ENCODE results near the gene PRRC2B.
"Not testable (repeated sequence)": the region's sequence is repeated elsewhere in the genome, so short reads cannot be mapped to it uniquely, and the experiment has no call there.

Gene PRRC2B

DNA sequence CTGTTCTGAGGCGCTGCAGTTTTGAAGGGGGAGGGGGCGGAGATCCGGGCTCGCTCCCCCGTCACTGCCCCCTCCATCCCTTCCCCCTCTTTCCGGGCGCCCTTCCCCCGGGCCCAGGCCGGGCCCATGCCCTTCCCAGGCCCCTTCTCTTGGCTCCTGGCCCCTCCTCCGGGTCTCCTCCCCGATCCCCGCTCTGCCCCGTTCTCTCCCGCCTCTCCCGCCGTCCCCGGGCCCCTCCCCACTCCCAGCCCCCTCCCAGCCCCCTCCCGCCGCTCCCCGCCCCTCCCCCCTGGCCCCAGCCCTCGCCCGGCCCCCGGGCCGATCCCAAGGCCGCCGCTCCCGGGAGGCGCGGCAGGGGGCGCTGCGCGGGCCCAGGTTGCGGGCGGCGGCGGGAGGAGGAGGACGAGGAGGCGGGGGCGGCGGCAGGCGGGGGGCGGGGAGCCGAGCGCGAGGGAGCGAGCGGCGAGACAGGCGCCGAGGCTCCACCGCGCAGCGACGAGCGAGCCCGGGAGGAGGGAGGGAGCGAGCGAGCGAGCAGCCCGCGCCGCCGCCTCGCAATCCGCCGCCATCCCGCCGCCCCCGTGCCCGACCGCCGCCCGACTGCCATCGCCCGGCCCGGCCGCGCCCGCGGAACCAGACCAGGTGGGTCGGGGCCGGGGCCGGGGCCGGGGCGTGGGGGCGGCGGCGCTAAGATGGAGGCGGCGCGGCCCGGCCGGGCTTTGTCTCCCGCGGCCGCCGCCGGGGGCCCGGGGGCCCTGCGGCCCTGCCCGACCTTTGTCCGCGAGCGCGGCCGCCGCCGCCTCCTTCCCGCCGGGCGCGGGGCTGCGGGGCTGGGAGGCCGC is at the start of gene PRRC2B:
Gene PRRC2B (plus strand): TSS at position 465 of the 842 bp plus-strand sequence. CDS start 36,059 bp downstream, outside the sequence.
- peak; percentile 93 for DNase-seq (ENCODE audit: low spot score)

DNA sequence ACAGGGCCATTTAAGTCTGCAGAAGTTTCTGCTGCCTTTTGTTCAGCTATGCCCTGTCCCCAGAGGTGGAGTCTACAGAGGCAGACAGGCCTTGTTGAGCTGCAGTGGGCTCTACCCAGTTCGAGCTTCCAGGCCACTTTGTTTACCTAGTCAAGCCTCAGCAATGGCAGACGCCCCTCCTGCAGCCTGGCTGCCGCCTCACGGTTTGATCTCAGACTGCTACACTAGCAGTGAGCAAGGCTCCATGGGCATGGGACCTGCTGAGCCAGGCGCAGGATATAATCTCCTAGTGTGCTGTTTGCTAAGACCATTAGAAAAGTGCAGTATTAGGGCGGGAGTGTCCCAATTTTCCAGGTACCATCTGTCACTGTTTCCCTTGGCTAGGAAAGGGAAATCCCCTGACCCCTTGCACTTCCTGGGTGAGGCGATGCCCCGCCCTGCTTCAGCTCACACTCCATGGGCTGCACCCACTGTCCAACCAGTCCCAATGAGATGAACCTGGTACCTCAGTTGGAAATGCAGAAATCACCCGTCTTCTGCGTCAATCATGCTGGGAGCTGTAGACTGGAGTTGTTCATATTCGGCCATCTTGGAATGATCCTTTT is 48.9 kb upstream of the PRRC2B start:
- not testable (repeated sequence) for DNase-seq (ENCODE audit: low spot score)

DNA sequence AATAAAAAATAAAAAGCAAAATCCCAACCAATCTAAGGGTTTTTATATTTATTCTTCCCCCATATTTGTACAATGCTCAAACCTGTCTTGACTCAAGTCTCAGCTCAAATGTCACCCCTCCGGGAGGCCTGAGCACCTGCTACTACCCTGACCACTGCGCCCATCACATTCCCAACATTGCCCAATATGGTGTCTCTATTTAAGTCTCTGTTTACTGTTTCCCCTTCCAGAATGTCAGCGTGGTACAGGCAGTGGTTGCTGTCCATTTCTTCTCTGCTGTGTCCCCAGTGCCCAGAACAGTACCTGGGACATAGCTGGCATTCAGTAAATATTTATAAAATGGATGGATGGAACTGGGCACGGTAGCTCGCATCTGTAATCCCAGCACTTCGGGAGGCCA is 47.3 kb upstream of the PRRC2B start:
- no peak for DNase-seq (ENCODE audit: low spot score)

DNA sequence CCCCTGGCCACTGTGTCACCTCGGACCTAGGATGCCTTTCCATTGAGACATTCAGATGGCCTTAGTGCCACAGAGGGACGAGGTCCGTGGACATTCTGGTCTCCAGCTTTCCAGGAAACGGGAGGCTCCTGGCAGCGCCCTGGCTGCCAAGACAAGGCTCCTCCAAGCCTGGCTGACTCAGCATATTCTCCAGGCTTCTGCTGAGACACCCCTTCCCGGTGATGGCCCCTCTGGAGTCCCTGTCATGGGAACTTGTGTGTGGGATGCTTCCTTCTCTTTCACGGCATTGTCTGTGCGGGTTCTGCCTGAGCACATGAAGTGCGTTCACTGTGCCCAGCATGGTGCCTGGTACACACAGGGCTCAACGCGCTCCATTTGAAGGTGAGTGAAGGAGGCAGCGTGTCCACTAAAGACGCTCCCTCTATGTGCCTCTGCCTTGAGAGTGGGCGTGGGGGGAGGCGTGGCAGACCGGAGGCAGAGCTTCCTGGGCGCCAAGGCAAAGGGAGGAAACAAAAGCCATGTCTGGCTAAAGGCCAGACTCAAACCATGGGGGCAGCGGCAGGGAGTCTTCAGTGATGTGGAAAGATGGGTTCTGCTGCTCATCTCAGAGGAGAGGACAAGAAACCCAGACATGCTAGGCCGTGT is 46.4 kb upstream of the PRRC2B start:
- no peak for DNase-seq (ENCODE audit: low spot score)

GRCh38 chr9:131348631-131349521 is 45.0 kb upstream of the PRRC2B start:
- DNase-seq (ENCODE audit: low spot score): no peak

DNA sequence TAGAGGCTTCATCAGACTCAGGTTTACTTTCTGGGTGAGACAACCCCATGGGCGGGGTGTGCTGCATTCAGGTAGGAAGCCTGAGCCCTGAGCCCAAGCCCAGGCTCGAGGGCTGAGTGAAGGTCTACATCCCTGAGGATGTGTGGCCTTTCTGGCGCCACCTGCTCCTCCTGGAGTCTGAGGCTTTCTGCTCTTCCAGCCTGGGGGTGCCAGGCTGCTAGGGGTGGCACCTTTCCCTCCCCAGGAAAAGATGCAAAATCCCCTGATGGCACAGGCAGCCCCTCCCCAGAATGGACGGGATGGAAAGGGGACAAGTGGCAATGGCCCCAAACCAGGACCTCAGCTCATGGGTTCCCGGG is 44.4 kb upstream of the PRRC2B start:
- DNase-seq (ENCODE audit: low spot score): no peak

- DNase-seq (ENCODE audit: low spot score): peak; percentile 83
Measured at GRCh38 chr9:131349881-131350563, 43.9 kb upstream of the PRRC2B start.

GRCh38 chr9:131356479-131356878 is 37.4 kb upstream of the PRRC2B start:
- DNase-seq (ENCODE audit: low spot score): not testable (repeated sequence)

DNA sequence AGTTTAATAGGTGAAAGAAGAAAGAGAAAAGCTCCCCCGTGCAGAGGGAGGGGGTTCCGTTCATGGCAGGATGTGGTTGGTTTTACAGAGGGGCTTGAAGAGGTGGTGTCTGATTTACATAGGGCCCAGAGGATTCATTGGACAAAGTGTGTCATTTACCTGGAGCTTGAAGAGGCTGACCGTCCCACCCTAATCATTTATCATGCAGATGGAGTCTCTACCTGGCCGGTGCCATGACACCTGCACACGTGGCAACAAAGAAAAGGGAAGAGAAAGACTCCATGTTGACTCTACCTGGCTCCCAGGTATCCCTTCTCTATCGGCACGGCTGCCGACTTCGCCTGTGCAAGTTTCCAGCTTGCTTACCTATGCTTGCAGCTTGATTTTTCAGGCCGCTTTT is 35.3 kb upstream of the PRRC2B start:
- DNase-seq (ENCODE audit: low spot score): no peak

GRCh38 chr9:131361202-131361833 is 32.6 kb upstream of the PRRC2B start:
- DNase-seq (ENCODE audit: low spot score): no peak

DNA sequence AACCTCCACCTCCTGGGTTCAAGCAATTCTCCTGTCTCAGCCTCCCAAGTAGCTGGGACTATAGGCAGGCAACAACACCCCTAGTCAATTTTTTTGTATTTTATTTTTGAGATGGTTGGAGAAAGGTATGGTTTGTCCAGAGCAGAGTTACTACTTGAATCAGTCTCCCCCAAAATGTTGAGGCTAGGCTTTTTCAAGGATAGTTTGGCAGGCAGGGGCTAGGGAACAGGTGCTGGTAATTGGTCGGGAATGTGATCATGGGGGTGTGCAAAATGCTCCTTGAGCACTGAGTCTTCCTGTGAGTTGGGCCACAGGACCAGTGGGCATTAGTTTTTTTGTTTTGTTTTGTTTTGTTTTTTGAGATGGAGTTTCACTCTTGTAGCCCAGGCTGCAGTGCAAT is 28.3 kb upstream of the PRRC2B start:
- no peak for DNase-seq (ENCODE audit: low spot score)

GRCh38 chr9:131366761-131367401 is 27.0 kb upstream of the PRRC2B start:
- DNase-seq (ENCODE audit: low spot score): no peak

DNA sequence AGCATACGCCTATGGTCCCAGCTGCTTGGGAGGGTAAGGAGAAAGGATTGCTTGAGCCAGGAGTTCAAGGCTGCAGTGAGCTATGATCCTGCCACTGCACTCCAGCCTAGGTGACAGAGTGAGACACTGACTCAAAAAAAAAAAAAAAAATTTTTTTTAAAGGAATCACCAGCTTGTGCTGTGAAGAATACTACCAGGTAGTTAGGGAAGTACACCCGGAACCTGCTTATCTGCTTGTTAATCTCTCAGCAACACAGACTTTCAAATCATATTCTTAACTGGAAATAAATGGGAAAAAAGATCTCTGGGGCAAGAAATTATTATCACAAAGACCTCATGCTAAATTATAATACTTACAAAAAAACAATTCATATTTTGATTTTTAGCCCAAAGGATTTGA is 26.4 kb upstream of the PRRC2B start:
- no peak for DNase-seq (ENCODE audit: low spot score)

DNA sequence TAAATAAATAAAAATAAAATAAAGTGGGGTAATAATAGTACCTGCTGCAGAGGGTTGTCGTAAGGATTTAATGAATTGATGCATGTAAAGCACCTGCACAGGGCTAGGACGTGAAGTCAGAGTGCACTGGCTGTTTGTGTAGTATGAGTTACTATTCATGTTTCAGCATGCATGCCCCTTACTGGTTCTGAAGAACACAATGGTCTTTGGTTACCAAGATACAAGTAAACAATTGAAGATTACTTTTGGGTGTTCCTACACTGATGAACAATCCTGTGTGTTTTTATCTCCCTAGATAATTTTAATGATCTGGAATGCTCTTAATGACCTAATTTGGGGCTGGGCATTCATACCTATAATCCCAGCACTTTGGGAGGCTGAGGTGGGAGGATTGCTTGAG is 23.2 kb upstream of the PRRC2B start:
- DNase-seq (ENCODE audit: low spot score): no peak

GRCh38 chr9:131372599-131372973 is 21.3 kb upstream of the PRRC2B start:
- not testable (repeated sequence) for DNase-seq (ENCODE audit: low spot score)

GRCh38 chr9:131374638-131375037 is 19.2 kb upstream of the PRRC2B start:
- DNase-seq (ENCODE audit: low spot score): not testable (repeated sequence)

DNA sequence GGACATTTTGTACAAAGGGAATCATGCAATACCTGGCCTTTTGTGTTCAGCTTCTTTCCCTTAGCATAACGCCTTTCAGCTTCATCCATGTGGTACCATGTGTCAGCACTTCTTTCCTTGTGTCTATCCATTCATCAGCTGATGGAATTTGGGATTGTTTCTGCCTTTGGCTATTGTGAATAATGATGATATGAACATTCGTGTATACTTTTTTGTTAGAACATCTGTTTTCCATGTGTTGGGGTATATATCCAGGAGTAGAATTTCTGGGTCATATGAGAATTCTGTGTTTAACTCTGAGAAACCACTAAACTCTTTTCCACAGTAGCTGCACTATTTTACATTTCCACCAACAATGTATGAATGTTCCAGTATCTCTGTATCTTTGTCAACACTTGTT is 14.8 kb upstream of the PRRC2B start:
- DNase-seq (ENCODE audit: low spot score): no peak

DNA sequence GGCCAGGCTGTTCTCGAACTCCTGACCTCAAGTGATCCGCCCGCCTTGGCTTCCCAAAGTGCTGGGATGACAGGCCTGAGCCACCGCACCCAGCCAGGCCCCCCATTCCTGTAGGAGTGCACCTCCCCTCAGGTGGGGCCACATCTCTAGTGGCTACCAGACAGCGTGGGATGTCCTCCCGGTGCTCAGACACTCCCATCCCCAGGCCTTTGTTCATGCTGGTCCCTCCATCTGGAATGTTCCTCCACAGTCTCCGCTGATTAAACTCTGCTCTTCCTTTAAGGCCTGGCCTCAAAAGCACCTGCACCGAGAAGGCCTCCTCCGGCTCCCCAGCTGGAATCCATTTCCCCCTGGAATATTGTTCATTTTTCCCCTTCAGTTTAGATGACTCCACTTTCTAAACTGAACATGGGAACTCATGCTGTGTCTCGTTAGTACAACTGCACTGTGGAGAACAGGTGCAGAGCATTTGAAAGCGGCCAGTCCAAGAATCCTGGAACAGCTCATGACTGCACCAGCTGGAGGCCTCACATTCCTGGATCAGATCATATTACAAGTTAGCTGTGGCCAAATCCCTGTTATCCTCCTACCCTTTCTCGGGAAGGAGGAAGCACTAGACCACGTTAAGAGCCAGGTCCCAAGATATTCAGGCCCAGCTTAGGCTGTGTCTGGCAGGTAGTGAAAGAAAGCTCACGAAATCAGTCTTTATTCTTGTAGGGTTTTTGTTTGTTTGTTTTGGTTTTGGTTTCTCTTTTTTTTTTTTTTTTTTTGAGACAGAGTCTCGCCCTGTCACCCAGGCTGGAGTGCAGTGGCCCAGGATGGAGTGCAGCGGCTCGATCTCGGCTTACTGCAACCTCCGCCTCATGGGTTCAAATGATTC is 10.8 kb upstream of the PRRC2B start:
- DNase-seq (ENCODE audit: low spot score): no peak

DNA sequence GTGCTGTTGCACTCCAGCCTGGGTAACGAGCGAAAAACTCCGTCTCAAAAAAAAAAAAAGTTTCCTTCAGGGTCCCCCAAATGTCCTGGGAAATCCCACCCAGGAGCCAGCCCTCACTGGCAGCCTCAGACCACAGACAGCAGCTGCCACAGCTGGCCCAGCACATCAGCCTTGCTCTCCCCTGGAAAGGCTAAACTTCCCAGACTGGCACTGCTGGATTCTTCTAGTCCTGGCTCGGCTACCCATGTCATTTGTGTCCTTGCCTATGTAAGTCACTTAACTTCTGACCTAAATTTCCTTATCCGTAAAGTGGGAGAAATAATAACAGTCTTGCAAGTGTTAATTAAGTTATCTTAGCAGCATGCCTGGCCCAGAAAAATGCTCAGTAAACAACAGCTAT is 8.6 kb upstream of the PRRC2B start:
- no peak for DNase-seq (ENCODE audit: low spot score)

- DNase-seq (ENCODE audit: low spot score): no peak
Measured at GRCh38 chr9:131386281-131386680, 7.6 kb upstream of the PRRC2B start.
